Stimulated activated CD8-positive, alpha-beta memory T cell treated with anti-CD3 and anti-CD28 coated beads, Interleukin-2, amount 100 ng/mL, for 1 hour (primary cell): ENCODE data around the gene RNF152.
"Not testable (repeated sequence)": the region's sequence is repeated elsewhere in the genome, so short reads cannot be mapped to it uniquely, and the experiment has no call there.

Experiments used
- DNase-seq, 2 donors: peaks; one replicate each; pipeline ENCODE4 v3.0.0-alpha.2; 2020; ENCODE audit warnings: low read depth in 2 of 2

RNF152 gene

DNA sequence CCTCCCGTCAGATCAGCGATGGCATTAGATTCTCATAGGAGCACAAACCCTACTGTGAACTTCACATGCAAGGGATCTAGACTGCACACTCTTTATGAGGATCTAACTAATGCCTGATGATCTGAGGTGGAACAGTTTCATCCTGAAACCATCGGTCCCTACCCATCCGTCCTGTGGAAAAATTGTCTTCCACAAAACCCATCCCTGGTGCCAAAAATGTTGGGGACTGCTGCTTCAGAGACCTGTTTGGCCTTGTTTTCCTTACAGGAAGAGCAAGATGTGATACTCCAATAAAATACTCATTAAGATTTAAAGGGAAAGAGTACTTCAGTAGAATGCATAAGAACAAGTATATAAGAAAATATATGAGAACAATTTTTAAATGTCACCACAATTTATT lies 71.1 kb downstream of the RNF152 start:
- no peak for DNase-seq

DNA sequence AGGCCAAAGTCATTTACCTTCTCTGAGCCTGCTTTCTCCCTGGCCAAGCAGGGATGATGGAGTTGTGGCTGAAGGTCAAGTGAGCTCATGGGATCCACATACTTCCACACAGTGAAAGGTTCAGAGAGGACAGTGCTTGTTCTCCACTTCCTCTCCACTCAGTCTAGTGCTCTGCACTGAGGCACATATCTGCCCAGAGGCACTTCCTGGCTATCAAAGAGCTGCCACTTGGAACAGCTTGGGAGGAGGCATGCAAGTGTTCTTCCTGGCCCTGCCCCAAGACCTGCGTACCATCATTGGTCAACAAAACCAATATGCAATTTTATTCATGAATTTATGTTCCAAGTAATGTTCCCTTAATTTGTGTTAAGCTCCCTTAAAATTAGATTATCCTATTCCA lies 71.9 kb downstream of the RNF152 start:
- DNase-seq: no peak

DNA sequence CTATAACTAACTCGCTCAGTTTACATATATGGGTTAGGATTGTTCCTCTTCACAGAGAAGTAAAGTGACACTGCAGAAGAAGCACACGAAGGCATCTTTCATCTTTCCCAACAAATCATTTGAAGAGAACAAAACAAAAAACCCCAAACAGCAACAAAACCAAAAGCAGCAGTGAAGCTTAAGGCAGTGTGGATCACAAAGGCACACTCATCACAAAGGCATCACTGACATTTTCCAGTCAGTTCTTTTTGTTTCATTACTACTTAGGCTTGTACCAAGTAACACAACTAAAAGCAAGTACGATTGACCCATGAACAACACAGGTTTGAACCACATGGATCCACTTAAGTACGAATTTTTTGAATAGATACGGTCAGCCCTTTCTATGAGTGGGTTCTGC lies 75.7 kb downstream of the RNF152 start:
- DNase-seq: no peak

DNA sequence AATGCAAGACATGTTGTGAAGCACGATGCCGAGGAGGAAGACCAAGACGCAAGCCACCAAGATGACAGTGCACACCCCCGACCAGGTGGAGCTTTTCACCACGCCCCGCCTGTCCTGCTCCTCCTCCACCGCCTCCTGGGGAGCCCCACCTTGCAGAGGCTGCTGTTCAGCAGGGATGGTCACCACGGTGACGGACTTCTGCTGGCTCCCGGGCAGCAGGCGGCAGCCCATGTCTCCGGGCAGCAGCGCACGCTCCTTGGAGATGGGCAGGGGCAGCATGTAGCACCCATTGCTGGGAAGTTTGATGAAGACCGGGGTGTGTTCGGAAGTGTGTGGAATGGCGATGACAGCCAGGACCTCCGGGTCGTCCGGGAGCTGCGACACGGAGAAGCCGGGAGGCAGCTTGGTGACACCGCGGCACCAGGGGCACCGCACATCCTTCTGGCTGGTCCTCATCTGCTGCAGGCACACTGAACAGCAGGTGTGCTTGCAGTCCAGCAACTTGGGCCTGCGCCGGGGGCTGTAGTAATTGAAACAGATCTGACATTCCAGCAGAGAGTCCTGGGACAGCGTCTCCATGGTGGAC lies 76.8 kb downstream of the RNF152 start:
- no peak for DNase-seq

DNA sequence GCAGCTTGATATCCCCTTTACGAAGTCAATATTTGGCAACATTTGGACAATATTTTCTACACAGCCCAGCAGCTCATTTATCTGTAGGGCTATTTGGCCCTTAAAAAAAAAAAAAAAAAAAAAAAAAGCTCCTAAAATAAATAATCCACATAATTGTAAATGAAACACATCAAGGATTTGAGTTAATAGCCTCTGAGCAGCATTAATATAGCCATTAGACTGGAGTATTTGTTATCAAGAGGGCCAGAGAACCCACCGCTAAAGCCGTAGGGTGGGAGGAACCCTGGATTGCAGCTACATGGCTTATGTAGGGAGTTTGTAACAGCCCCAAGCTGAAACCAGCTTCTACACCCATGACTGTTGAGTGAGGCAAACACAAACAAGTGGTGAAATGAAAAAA lies 84.5 kb downstream of the RNF152 start:
- DNase-seq: no peak

DNA sequence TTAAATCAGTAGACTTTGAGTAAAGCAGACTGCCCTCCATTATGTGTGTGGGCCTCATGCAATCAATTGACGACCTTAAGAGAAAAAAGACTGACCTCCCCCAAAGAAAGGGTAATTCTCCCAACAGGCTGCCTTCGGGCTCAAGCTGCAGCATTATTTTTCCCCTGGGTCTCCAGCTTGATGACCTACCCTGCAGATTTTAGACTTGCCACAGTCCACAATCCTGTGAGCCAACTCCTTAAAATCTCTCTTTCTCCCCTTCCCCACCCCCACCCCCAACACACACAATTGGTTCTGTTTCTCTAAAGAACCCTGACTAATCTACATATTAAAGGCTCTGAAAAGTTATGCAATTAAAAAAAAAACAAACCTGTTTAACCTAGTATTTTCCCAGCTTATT lies 89.4 kb downstream of the RNF152 start:
- no peak for DNase-seq

DNA sequence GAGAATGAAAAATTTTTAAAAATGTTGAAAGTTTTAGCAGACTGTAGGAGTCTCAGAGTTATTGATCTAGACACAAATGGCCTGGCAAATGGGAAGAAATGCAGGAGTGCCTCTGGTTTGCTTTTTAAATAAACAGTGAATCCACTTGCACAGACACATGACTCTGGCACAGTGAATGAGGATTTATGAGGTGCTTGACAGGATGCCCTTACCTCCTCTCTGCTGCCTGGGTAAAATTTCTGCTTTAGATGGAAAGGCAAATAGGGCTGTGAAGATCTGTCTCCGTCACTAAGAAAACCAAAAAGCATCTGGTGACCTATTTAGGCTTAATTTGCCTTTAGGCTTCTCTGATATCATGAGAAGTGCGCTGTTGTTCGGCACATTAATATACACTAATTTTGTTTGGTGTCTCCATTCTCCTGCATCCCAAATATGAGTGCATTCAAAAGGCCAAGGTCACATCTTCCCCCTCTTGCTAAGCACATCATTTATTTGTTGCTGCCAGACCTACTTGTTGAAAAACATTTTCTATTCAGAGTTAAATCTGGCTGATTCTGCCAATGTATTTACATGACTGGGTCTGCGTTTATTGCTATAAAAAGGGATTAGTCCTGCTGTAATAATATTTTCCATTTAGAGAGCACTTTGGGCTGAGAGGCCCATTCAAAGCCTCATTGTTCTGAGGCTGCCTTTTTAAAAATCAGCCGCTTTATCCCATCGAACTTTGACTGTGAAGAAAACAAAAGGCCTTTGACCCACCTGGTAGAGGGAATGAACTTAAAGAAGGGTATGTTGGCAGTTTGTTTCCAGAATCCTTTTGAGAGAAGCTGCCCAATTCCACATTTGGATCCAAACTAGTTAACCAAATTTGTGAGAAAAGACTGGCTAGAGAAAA lies 94.9 kb downstream of the RNF152 start:
- DNase-seq: no peak

DNA sequence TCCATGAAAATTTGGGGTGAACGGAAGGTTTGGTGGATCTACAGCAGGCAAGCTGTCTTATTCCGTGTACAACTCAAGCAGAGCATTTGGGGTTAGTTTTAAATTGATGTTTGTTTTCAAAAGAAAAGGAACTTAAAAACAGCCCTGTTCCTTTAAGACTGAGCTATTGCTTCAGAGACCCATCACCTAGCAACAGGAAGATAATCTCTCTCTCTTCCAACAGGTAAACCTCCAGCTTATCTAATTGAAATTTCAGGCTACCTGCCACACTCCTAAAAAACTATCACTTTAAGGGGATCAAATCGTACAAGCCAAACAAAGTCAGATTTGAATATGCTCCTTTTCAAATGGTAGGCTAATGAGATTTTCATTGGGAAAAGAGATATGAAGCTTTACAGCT lies 101.8 kb downstream of the RNF152 start:
- no peak for DNase-seq

DNA sequence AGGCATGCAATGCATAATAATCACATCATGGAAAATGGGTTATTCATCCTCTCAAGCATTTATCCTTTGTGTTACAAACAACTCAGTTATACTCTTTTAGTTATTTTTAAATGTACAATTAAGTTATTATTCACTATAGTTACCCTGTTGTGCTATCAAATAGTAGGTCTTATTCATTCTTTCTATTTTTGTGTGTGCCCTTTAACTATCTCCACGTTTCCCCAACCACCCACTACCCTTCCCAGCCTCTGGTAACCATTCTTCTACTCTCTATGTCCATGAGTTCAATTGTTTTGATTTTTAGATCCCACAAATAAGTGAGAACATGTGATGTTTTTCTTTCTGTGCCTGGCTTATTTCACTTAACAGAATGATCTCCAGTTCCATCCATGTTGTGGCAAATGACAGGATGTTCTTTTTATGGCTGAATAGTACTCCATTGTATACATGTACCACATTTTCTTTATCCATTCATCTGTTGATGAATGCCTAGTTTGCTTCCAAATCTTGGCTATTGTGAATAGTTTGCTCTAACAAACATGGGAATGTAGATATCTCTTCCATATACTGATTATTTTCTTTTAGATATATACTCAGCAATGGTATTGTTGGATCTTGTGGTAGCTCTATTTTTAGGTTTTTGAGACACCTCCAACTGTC lies 105.7 kb downstream of the RNF152 start:
- DNase-seq: not testable (repeated sequence)

DNA sequence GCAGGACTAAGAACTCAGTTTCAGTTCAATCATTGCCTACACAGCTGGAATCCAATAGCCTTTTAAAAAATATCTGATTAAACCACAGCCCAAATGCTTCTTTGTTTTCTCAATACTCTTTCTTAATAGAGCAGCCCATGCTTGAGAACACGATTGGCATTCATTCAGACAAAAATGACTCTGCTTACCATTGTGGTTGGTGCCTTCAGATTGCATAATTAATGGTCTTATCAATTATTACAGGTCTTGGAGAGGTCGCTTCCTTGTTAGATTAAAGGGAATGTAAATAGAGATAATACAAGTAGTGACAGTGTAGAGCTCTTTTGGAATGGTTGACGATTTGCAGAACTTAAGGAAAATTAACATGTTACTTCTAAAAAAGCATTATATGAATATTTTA lies 107.2 kb downstream of the RNF152 start:
- DNase-seq: no peak

DNA sequence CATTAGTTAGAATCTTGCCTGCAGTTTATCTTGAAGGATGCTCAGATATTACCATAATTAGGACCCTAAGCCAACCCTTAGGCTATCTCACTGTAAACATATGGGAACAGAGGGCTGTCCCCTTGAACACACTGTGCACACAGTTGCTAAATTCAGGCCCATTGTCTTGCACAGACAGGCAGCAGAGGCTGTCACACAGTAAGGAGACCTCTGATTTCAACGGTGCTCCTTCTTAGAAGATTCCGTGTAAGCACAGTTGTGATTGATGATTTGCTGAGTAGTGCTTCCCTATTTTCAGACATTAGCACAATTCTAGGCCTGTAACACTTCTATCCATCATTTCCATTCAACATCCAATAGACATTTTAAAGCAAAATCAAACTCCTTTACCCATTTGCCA lies 108.0 kb downstream of the RNF152 start:
- DNase-seq: no peak

DNA sequence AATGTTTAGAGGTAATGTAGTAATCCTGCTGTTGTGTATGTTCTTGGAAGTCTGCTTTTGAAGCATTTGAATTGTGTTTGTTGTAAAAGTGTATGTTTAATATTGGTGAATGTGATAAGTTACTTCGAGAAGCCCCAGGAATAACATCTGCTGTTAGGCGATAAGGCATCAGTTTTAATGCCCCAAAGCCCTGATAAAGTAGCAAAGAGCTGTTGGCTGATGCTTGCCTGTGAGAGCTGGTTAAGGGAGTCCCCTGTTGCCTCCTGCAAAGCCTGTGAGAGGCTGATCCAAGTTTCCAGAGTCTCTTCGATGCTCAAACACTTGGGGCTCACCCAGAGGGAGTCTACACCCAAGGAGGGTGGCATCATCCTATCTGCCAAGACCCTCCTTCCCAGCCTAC lies 110.3 kb downstream of the RNF152 start:
- no peak for DNase-seq

DNA sequence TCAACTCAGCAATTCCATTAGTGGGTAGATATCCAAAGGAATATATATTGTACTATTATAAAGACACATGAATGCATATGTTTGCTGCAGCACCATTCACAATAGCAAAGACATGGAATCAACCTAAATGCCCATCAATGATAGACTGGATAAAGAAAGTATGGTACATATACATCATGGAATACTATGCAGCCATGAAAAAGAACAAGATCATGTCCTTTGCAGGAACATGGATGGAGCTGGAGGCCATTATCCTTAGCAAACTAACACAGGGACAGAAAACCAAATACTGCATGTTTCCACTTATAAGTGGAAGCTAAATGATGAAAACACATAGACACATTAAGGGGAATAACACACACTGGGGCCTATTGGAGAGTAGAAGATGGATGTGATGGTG lies 116.6 kb downstream of the RNF152 start:
- not testable (repeated sequence) for DNase-seq

DNA sequence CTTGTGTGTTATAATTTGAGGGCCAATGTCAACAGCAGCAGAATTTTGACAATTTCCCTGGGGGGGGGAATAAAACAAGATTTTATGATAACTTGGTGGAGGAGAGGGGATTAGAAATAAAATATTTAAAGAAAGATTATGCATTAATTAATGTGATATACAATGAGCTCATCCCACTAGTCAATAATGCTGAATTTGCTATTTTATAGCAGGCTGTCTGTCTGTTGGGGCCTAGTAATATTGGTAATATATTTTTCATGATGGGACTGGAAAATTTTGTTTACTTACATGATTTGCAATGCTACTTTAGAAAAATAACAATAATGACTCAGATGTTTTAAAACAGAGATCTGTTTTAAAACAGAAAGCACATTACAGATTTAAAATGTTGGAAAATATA lies 118.0 kb downstream of the RNF152 start:
- DNase-seq: no peak

DNA sequence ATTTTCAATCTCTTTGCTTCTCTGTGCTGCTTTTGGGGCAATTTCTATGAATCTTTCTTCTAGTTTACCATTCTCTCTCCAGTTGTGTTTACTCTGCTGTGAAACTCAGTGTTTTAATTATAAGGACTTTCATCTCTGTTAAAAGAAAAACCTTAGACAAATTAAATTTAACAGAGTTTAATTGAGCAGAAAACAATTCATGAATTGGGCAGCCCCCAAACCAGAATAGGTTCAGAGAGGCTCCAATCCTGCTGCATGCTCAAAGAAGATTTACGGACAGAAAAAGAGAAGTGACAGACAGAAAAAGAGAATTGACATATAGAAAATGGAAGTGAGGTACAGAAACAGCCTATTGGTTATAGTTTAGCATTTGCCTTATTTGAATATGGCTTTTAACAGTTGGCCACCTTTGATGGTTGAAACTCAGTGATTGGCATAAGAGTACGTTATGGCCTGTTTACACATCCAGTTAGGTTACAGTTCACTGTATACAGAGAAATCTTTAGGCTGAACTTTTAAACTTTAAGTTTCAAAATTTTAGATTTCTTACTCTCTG lies 120.4 kb downstream of the RNF152 start:
- DNase-seq: no peak

DNA sequence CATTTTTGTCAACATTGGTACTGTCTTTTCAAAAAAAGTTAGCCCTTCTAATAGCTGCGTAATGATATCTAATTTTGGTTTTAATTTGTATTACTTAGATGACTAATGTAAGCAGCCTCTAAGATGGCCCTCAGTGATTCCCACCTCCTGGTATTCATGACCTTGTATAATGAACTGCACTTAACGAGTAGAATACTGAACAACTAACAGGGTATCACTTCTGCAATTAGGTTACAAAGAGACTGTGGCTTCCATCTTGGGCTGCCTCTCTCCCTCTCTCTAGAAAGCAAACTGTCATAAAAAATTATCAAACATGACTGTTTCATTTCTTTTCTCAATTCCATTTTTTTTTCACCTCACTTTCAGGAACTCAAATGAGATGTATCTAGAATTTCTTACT lies 120.9 kb downstream of the RNF152 start:
- no peak for DNase-seq

DNA sequence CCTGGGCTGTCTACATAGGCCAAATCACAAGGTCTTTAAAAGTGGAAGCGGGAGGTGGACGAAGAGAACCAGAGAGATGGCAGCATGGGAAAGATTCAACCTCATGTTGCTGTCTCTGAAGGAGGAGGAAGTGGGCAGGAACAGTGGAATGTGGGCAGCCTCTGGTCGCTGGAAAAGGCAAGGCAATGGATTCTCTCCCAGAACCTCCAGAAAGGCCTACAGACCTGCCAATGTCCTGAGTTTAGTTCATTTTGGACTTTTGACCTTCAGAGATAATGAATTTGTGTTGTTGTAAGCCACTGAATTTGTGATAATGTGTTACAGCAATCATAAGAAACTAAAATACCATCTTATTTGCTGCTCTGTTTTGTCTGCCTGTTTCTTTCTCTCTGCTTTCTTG lies 122.5 kb downstream of the RNF152 start:
- DNase-seq: no peak

DNA sequence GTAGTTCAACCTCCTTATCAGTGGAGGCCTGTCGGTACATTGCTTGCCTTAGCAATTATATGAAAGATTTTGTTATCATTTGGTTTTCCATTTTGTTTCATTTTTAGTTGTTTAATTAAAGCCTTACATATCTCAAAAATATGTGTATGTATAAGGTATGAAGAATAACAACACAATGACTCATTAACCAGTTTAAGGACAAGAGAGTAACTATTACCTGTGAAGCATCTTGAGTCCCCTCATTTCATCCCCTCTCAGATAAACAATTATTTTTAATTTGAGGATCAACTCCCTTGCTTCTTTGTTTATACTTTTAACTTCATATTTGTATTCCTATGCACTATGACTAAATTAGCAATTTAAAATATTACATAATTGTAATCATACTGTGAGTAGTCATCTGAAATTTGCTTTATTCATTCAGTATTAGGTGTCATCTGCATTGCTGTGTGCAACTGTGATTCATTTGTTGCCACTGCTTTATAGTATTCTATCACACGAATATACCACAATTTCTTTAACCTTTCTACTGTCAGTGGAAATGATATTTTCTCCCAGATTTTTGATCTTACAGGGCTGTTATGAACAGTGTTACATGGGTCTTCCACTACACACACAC lies 126.4 kb downstream of the RNF152 start:
- DNase-seq: no peak

DNA sequence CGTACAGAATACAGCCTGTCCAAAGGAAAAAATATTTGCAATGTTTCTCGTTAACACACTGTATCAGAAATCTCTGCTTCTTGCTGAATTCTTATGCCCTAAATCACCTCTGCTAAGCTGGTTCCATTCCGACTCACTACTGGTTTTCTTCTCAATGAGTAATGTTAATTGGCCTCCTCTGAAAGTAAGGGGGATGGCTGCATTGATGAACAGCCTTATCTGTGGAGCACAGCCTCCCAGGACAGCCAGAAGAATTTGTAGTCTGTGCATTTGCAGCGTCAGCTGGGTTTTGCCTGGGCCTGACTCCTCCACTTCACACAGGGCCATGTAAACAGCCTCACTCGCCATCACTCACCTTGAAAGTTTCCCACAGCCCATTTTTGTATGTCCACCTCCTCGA lies 127.7 kb downstream of the RNF152 start:
- no peak for DNase-seq

DNA sequence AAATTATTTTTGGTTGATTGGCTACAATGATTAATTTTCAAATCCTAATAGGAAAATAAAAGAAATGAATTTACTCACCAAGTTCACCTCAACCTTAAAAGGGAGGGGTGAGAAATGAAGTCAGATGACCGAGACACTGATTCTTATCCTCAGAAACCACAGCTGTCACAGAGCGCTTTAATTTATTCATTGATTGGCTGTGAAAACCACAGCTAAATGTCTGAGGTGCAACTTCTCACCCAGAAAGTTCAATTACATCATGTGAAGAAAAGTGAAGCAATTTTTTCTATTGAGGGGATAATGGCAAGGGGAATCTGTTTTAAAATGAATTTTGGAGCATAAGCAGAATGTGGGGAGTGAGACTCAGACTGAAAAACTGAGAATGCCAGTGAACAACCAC lies 128.4 kb downstream of the RNF152 start:
- no peak for DNase-seq

DNA sequence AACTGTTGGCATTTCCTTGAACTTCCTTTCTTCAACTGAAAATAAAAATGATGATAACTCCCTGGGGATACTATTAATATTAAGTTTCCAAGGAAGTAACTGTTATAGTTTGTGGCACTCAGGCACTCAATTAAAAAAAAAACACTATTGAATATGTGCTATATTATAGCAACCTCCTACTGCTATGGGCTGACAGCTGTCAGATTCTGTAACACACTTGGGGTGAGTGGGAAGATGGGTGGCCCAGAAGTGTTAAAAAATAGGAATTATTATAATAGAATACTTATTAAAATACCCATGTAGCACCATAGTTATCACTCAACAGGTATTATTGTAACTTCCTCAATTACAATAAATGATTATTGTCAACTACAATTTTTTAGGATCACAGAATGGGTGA lies 130.9 kb downstream of the RNF152 start:
- DNase-seq: no peak
